Measurements from ENCODE around the gene VASH2.

DNA sequence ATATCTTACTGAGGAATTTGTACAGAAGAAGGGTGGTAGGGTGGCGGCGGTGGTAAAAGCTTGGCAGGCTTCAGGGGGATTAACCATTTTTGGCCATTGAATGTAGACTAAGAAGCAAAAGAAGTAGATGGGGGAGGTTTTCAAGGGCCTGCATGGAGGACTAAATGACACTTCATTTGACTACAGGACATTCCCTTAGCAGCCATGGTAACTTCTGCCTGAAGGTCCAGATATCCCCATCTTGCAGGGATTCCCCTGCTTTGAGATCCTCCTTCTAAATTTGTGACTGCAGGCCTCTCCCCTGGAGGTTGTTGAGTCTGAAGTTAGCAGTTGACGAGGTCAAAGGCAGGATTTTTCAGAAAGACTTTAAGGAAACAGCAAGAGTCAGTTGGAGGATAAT, 4.8 kb downstream of the VASH2 start:
- TF ChIP-seq, protein P1, sequence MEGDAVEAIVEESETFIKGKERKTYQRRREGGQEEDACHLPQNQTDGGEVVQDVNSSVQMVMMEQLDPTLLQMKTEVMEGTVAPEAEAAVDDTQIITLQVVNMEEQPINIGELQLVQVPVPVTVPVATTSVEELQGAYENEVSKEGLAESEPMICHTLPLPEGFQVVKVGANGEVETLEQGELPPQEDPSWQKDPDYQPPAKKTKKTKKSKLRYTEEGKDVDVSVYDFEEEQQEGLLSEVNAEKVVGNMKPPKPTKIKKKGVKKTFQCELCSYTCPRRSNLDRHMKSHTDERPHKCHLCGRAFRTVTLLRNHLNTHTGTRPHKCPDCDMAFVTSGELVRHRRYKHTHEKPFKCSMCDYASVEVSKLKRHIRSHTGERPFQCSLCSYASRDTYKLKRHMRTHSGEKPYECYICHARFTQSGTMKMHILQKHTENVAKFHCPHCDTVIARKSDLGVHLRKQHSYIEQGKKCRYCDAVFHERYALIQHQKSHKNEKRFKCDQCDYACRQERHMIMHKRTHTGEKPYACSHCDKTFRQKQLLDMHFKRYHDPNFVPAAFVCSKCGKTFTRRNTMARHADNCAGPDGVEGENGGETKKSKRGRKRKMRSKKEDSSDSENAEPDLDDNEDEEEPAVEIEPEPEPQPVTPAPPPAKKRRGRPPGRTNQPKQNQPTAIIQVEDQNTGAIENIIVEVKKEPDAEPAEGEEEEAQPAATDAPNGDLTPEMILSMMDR (IDR thresholded peaks at IDR 0.05) = no peak
- TF ChIP-seq POLR2A (IDR thresholded peaks at IDR 0.05) = no peak
